HepG2 (cell line): ENCODE results near the gene ZNF274. TPM values are rescaled to one million over a fixed set of nuclear protein-coding genes. Genes with fewer than 3 reads are reported as not detected.

Experiments used
- BCL3 ChIP-seq: sonication (generic); formaldehyde crosslinking; IDR thresholded peaks from 2 replicates; pipeline ENCODE4 v1.5.1; 2020; ENCODE audit warnings: mild to moderate bottlenecking, missing genetic modification reagents, moderate library complexity
- DRAP1 ChIP-seq: IDR thresholded peaks from 2 replicates; pipeline ENCODE4 v1.6.1; 2016; ENCODE audit warnings: missing genetic modification reagents, missing compliant biosample characterization
- ESRRA ChIP-seq: sonication (generic); formaldehyde crosslinking; IDR thresholded peaks from 2 replicates; pipeline ENCODE4 v1.5.1; 2020; ENCODE audit warnings: mild to moderate bottlenecking, low read depth, missing genetic modification reagents
- NFE2L1 ChIP-seq: sonication (generic); formaldehyde crosslinking; IDR thresholded peaks from 2 replicates; pipeline ENCODE4 v1.4.0; 2020; ENCODE audit warnings: missing genetic modification reagents, mild to moderate bottlenecking, borderline replicate concordance
- NR1H2 ChIP-seq: sonication (generic); formaldehyde crosslinking; IDR thresholded peaks from 2 replicates; pipeline ENCODE4 v1.8.1; 2022; ENCODE audit warnings: low read depth, missing genetic modification reagents, borderline replicate concordance
- NR2F1 ChIP-seq, 2 experiments: fragments of 450-650 bp in 1 of 2; formaldehyde crosslinking in 1 of 2; IDR thresholded peaks; 2 replicates each; pipeline versions ENCODE4 v1.5.0 to v1.6.1; 2016 to 2020; ENCODE audit warnings: mild to moderate bottlenecking in 1 of 2, missing compliant biosample characterization in 1 of 2, missing genetic modification reagents in 1 of 2, moderate library complexity in 1 of 2
- PRPF4 ChIP-seq: fragments of 200-400 bp; formaldehyde crosslinking; IDR thresholded peaks from 2 replicates; pipeline ENCODE4 v1.6.1; 2016; ENCODE audit warnings: low read length, low read depth; ENCODE audit not compliant: poor library complexity, severe bottlenecking
- RBM39 ChIP-seq: fragments of 200-400 bp; formaldehyde crosslinking; IDR thresholded peaks from one replicate; pipeline ENCODE4 v1.6.1; 2018; ENCODE audit warnings: antibody characterized with exemption, mild to moderate bottlenecking, low read depth, low read length; ENCODE audit not compliant: poor library complexity, severe bottlenecking
- REXO4 ChIP-seq: sonication (generic); formaldehyde crosslinking; IDR thresholded peaks from 2 replicates; pipeline ENCODE4 v1.8.0; 2022; ENCODE audit warnings: missing genetic modification reagents, mild to moderate bottlenecking, borderline replicate concordance
- STAT5B ChIP-seq: sonication (generic); formaldehyde crosslinking; IDR thresholded peaks from 2 replicates; pipeline ENCODE4 v1.4.0; 2020; ENCODE audit warnings: missing genetic modification reagents
- TEAD3 ChIP-seq: optimal IDR thresholded peaks from 2 replicates; pipeline ENCODE3; 2016; ENCODE audit warnings: borderline replicate concordance
- THAP9 ChIP-seq: sonication (generic); formaldehyde crosslinking; IDR thresholded peaks from 2 replicates; pipeline ENCODE4; 2020; ENCODE audit warnings: missing genetic modification reagents, mild to moderate bottlenecking, borderline replicate concordance
- THRA ChIP-seq: sonication (generic); formaldehyde crosslinking; IDR thresholded peaks from 2 replicates; pipeline ENCODE4 v1.4.0; 2020; ENCODE audit warnings: missing genetic modification reagents, borderline replicate concordance
- ZNF484 ChIP-seq: sonication (generic); formaldehyde crosslinking; IDR thresholded peaks from 2 replicates; pipeline ENCODE4 v1.5.1; 2020; ENCODE audit warnings: mild to moderate bottlenecking, low read depth, missing genetic modification reagents, borderline replicate concordance
- ZNF513 ChIP-seq: sonication (generic); formaldehyde crosslinking; conservative IDR thresholded peaks from 2 replicates; pipeline ENCODE4 v1.5.0; 2020; ENCODE audit warnings: missing genetic modification reagents
- ZNF790 ChIP-seq: sonication (generic); formaldehyde crosslinking; IDR thresholded peaks from 2 replicates; pipeline ENCODE4 v1.8.0; 2022; ENCODE audit warnings: missing genetic modification reagents, mild to moderate bottlenecking, borderline replicate concordance
- polyA plus RNA-seq, 8 experiments: library from polyadenylated mRNA; depleted of rRNA in 3 of 8; stranded (reverse) in 7 of 8; unstranded in 1 of 8; fragments of >200 nt; fragmentation: Illumina TruSeq in 4 of 8; extraction: Trizol in 4 of 8; gene quantifications; 2 replicates each; pipeline versions ENCODE4 v1.2.1 to v1.2.3, GENCODE V29; 2011 to 2016; ENCODE audit warnings: low read depth in 4 of 8, missing spikeins in 1 of 8, mixed read lengths in 1 of 8; ENCODE audit not compliant: insufficient read depth in 1 of 8
- total RNA-seq, 5 experiments: library from RNA; depleted of rRNA; stranded (reverse); fragments of >200 nt; fragmentation: Illumina TruSeq; extraction: Trizol; gene quantifications; 2 replicates each; pipeline ENCODE4 v1.2.3, GENCODE V29; 2016; ENCODE audit warnings: low read depth in 1 of 5

Gene ZNF274
- total and polyA plus RNA-seq, 2 of the 13 experiments (the other 11 are each of a cell fraction or from before 2014, with no cell fraction given), result 16.1 to 23.0 TPM

GRCh38 chr19:58154679-58155648 is 27.9 kb upstream of the ZNF274 start (continued):
- 0 out of 2 replicates have a peak, but pooled peaks have one; percentile 54 for TF ChIP-seq ZNF484
- no peak for TF ChIP-seq ZNF513 (CRISPR knock-in tag)
- no peak for TF ChIP-seq PRPF4
- TF ChIP-seq BCL3, result peak; percentile 17; the same call in 1 of the 2 replicates
- TF ChIP-seq TEAD3, result peak; percentile 36
- TF ChIP-seq THAP9, result peak; percentile 84; the same call in 1 of the 2 replicates
- TF ChIP-seq ZNF790, result 0 out of 2 replicates have a peak, but pooled peaks have one; percentile 60
- TF ChIP-seq STAT5B, result no peak
- no peak for TF ChIP-seq NR2F1 (CRISPR knock-in tag; IDR thresholded peaks at IDR 0.05)
- TF ChIP-seq NFE2L1, result no peak
- TF ChIP-seq ESRRA (CRISPR knock-in tag), result no peak
- peak; percentile 27 for TF ChIP-seq DRAP1
- TF ChIP-seq RBM39, result no peak
- no peak for TF ChIP-seq REXO4
- TF ChIP-seq THRA (CRISPR knock-in tag), result peak; percentile 47; the same call in 1 of the 2 replicates
- TF ChIP-seq NR1H2 (CRISPR knock-in tag), result no peak
